Endodermal cell (in vitro differentiated cells): Measurements from ENCODE around the gene ELOVL3. TPM values are rescaled to one million over a fixed set of nuclear protein-coding genes. Genes with fewer than 3 reads are reported as not detected.

ENCODE experiments used
- DNase-seq: peaks from one replicate; pipeline ENCODE4 v3.0.0-alpha.2; 2017
- H3K27ac ChIP-seq: 2 replicates; pipeline ENCODE4 v1.5.1; 2013; ENCODE audit warnings: mild to moderate bottlenecking, low read depth, low read length, moderate library complexity
- H3K27me3 ChIP-seq: 2 replicates; pipeline ENCODE4 v1.6.1; 2013; ENCODE audit warnings: mild to moderate bottlenecking, low read length, moderate library complexity; ENCODE audit not compliant: insufficient read depth, control insufficient read depth, poor library complexity, severe bottlenecking
- H3K36me3 ChIP-seq: 2 replicates; pipeline ENCODE4 v1.7.0; 2013; ENCODE audit warnings: mild to moderate bottlenecking, low read length, moderate library complexity; ENCODE audit not compliant: control insufficient read depth, insufficient read depth
- H3K4me1 ChIP-seq: one replicate; pipeline ENCODE4 v1.7.0; 2013; ENCODE audit warnings: low read length; ENCODE audit not compliant: control insufficient read depth, insufficient read depth
- H3K4me3 ChIP-seq: 2 replicates; pipeline ENCODE4 v1.5.1; 2013; ENCODE audit warnings: mild to moderate bottlenecking, low read length, moderate library complexity
- H3K9ac ChIP-seq: 2 replicates; pipeline ENCODE4 v1.6.1; 2013; ENCODE audit warnings: mild to moderate bottlenecking, low read length, moderate library complexity; ENCODE audit not compliant: poor library complexity, severe bottlenecking; ENCODE audit errors: extremely low read depth
- H3K9me3 ChIP-seq: 2 replicates; pipeline ENCODE4 v1.6.1; 2013; ENCODE audit warnings: mild to moderate bottlenecking, low read length, moderate library complexity; ENCODE audit not compliant: control insufficient read depth
- H3K27ac Mint-ChIP-seq: 2 replicates; pipeline ENCODE4 v1.8.0; 2020; ENCODE audit warnings: mixed read lengths
- H3K27me3 Mint-ChIP-seq: 2 replicates; pipeline ENCODE4 v1.8.0; 2021; ENCODE audit warnings: mild to moderate bottlenecking, mixed read lengths; ENCODE audit not compliant: insufficient read depth
- H3K36me3 Mint-ChIP-seq: 2 replicates; pipeline ENCODE4 v1.8.0; 2020; ENCODE audit warnings: low read depth, mixed read lengths
- H3K4me1 Mint-ChIP-seq: 2 replicates; pipeline ENCODE4 v1.8.0; 2020; ENCODE audit warnings: mixed read lengths
- H3K4me3 Mint-ChIP-seq: 2 replicates; pipeline ENCODE4 v1.8.0; 2020; ENCODE audit warnings: mild to moderate bottlenecking, moderate library complexity, mixed read lengths
- H3K9me3 Mint-ChIP-seq: 2 replicates; pipeline ENCODE4 v1.8.0; 2020; ENCODE audit warnings: mild to moderate bottlenecking, mixed read lengths
- WGBS, 2 experiments: methylation state at CpG; one replicate each; pipeline versions ENCODE4 v1.1.5 to v1.1.7; 2013; ENCODE audit warnings: missing lambda C conversion rate in 2 of 2, mixed read lengths in 1 of 2; ENCODE audit not compliant: insufficient coverage in 1 of 2, insufficient read length in 1 of 2; 5-methylcytosine and 5-hydroxymethylcytosine counted together
- total RNA-seq, 2 donors: library from RNA; stranded (reverse); fragmentation: NEBNext Ultra II Directional in 1 of 2; extraction: Animal tissue kit (Norgen Biotek cat#: 25700) in 1 of 2; gene quantifications; 2 replicates in 1 of 2; 3 replicates in 1 of 2; pipeline ENCODE4 v1.2.1, GENCODE V29; 2021
- TF ChIP-seq, protein P1 (sequence below): fragments of 200-600 bp; sonication (generic); conservative IDR thresholded peaks from 2 replicates; pipeline ENCODE4 v1.5.0; 2021; ENCODE audit warnings: antibody characterized with exemption, mild to moderate bottlenecking

ELOVL3 gene
- total RNA-seq, 2 donors from 2014 or later, result not detected

DNA sequence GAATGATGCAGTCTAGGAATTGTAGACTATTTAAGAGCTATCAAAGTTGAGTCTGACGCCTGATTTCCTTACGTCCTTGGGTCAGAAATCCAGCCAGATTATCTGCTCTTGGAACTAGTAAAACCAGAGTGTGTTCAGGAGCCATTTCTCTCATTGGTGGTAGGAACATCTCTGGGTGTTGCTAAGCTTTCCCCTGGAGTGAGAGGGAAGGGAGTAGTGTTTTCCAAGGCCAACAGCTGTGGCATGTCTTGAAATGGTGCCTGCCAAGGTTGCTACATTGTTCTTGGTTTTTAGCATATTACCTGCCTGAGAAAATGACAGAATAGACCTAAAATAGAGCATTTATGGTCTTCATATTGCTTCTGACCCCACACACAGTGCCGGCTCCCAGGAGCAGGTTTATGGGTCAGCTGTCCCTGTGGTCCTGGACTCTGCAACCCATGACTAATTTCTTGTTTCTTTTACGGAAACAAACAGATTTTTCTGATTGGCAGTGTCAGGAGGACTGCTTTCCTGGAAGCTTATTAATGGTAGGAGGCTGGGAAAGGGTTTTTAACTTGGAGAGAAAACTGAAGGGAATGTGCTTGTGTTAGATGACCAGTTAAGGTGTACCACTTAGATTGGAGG lies 36.8 kb downstream of the ELOVL3 start:
- Mint-ChIP-seq H3K4me1 (no peaks in the 10 kb centered on the region), H3K27me3 (no peaks in the 10 kb centered on the region), H3K27ac (no peak overlapping the region), H3K9me3 (no peaks in the 10 kb centered on the region), H3K4me3 (no peak overlapping the region), H3K36me3 (peaks cover 26% of the 10 kb centered on the region)
- Histone ChIP-seq H3K4me1 (no peaks in the 10 kb centered on the region), H3K27me3 (no peaks in the 10 kb centered on the region), H3K4me3 (no peak overlapping the region), H3K36me3 (peaks cover 53% of the 10 kb centered on the region), H3K9ac (no peak overlapping the region), H3K9me3 (no peaks in the 10 kb centered on the region), H3K27ac (no peak overlapping the region)
- TF ChIP-seq, protein P1, sequence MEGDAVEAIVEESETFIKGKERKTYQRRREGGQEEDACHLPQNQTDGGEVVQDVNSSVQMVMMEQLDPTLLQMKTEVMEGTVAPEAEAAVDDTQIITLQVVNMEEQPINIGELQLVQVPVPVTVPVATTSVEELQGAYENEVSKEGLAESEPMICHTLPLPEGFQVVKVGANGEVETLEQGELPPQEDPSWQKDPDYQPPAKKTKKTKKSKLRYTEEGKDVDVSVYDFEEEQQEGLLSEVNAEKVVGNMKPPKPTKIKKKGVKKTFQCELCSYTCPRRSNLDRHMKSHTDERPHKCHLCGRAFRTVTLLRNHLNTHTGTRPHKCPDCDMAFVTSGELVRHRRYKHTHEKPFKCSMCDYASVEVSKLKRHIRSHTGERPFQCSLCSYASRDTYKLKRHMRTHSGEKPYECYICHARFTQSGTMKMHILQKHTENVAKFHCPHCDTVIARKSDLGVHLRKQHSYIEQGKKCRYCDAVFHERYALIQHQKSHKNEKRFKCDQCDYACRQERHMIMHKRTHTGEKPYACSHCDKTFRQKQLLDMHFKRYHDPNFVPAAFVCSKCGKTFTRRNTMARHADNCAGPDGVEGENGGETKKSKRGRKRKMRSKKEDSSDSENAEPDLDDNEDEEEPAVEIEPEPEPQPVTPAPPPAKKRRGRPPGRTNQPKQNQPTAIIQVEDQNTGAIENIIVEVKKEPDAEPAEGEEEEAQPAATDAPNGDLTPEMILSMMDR, result no peak
- DNase-seq, result no peak
- WGBS, 2 experiments, result 84 to 96% methylated on average over 4 of the region's 4 CpGs

DNA sequence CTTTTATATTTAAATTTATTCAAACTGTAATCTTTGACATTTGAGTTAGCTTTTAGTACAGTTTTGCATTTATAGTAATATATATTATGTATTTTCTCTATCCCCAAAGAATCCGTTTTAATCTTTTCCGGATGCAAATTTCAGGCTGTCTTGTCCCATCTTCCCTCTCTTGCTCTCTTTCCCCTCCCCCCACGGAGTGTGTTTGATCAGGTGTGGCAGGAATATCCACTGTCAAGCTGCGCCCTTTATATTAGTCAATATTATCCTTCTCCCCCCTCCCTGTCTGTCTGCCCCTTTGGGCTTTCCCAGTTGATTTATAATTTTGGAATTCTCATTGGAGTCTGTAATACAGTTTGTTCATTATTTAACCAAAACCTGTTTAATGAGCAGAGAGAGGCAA lies 38.3 kb downstream of the ELOVL3 start:
- no peaks in the 10 kb centered on the region for H3K9me3 ChIP-seq
- DNase-seq, result no peak
- no peak overlapping the region for H3K27ac ChIP-seq
- H3K4me3 ChIP-seq, result no peak overlapping the region
- H3K36me3 Mint-ChIP-seq, result peaks cover 29% of the 10 kb centered on the region
- H3K27me3 Mint-ChIP-seq, result no peaks in the 10 kb centered on the region
- TF ChIP-seq, protein P1, result no peak
- H3K9me3 Mint-ChIP-seq, result no peaks in the 10 kb centered on the region
- WGBS, 2 experiments, result 94% methylated on average over 4 of the region's 4 CpGs; no CpG with 5 or more reads in 1 of the 2 experiments
- H3K4me1 Mint-ChIP-seq, result no peaks in the 10 kb centered on the region
- H3K27ac Mint-ChIP-seq, result no peak overlapping the region
- no peaks in the 10 kb centered on the region for H3K4me1 ChIP-seq
- no peaks in the 10 kb centered on the region for H3K27me3 ChIP-seq
- peaks cover 46% of the 10 kb centered on the region for H3K36me3 ChIP-seq
- H3K9ac ChIP-seq, result no peak overlapping the region
- no peak overlapping the region for H3K4me3 Mint-ChIP-seq

DNA sequence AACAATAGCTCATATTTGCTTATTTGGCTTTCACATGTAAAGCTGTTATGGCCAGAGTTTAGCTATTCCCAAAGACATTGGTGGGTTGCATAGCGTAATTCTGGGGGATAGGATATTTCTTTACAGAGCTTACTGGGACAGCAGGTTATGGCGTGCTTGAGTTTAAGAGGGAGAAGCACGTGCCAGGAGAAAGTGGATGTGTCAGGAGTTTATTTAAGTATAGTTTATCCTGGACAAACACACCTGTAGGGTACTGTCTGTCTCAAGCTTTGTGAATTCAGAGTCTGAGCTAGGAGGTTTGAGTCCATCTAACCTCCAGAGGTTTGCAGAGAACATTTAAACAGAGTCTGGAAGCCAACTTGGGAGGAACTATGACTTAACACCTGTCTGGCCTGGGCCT lies 40.6 kb downstream of the ELOVL3 start:
- no peak overlapping the region for H3K27ac Mint-ChIP-seq
- no peaks in the 10 kb centered on the region for H3K9me3 ChIP-seq
- H3K4me1 Mint-ChIP-seq, result no peaks in the 10 kb centered on the region
- H3K4me1 ChIP-seq, result no peaks in the 10 kb centered on the region
- no peak for DNase-seq
- WGBS, 2 experiments, result 99 to 100% methylated on average over 3 of the region's 3 CpGs
- H3K27ac ChIP-seq, result no peak overlapping the region
- H3K36me3 ChIP-seq, result peaks cover 28% of the 10 kb centered on the region
- TF ChIP-seq, protein P1, result no peak
- H3K4me3 Mint-ChIP-seq, result no peak overlapping the region
- no peak overlapping the region for H3K9ac ChIP-seq
- H3K27me3 ChIP-seq, result no peaks in the 10 kb centered on the region
- H3K9me3 Mint-ChIP-seq, result no peaks in the 10 kb centered on the region
- no peak overlapping the region for H3K4me3 ChIP-seq
- no peaks in the 10 kb centered on the region for H3K27me3 Mint-ChIP-seq
- H3K36me3 Mint-ChIP-seq, result peaks cover 16% of the 10 kb centered on the region
